ENCODE data around the gene TBC1D32. TPM values are rescaled to one million over a fixed set of nuclear protein-coding genes. Genes with fewer than 3 reads are reported as not detected.
A peak's percentile ranks its signal among the peaks of the same experiment; 100 is the strongest.
"Not testable (repeated sequence)": the region's sequence is repeated elsewhere in the genome, so short reads cannot be mapped to it uniquely, and the experiment has no call there.

The TBC1D32 gene
- total RNA-seq, 1 experiment from 2014 or later: 5.4 TPM

DNA sequence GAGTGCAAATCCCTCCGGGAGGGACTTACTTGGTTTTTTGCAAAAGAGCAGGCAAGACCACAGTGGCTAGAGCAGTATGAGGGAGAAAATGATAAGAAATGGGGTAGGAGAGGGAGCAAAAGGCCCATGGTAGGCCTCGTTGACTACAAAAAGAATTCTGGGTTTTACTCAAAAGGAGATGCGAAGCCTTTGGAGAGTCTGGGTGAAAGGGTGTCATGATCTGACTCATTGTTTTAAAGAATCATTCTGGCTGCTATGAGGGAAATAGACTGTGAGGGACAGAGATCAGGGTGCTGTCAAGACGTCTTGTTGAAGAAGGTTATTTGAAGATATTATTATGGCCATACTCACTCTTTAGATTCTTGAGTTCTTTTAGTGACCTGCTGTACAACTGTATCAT lies 13.0 kb downstream of the TBC1D32 start:
- DNase-seq (ENCODE audit: low read depth): no peak

DNA sequence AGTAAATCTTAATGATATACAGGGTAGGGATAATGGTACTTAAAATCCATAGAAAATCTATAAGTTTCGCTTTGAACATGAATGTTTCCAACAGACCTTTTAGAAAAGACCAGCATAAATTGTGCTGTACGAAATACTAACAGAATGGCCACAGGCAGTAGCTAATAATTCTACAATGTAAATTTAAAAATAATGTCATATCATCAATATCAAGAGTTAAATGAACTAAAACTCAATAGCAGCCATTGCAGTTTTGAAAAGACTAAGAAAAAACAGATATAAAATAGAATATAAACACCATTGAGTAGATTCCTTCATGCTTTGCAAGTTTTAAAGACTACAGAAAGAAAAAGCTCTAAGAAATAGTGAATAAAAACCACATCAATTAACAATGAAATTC lies 14.7 kb downstream of the TBC1D32 start:
- DNase-seq (ENCODE audit: low read depth): no peak

DNA sequence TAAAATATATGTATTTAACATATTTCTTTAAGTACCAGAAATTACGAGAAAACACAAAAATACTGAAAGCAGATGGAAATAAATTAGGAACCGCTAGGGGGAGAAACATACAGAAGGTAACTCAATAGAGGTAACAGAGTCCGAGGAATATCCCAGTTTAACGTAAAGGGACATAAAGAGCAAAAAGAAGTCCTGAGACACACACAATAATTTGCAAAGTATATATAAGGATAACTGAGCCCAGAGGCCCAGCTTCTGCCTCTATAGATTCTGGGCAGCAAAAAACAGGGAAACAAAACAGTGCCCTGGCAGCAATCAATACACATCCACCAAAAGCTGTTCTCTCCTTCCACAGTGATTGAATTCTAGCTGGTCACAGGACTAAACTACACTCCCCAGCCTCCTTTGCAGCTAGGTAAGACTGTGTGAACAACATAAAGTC lies 15.1 kb downstream of the TBC1D32 start:
- DNase-seq (ENCODE audit: low read depth): no peak

DNA sequence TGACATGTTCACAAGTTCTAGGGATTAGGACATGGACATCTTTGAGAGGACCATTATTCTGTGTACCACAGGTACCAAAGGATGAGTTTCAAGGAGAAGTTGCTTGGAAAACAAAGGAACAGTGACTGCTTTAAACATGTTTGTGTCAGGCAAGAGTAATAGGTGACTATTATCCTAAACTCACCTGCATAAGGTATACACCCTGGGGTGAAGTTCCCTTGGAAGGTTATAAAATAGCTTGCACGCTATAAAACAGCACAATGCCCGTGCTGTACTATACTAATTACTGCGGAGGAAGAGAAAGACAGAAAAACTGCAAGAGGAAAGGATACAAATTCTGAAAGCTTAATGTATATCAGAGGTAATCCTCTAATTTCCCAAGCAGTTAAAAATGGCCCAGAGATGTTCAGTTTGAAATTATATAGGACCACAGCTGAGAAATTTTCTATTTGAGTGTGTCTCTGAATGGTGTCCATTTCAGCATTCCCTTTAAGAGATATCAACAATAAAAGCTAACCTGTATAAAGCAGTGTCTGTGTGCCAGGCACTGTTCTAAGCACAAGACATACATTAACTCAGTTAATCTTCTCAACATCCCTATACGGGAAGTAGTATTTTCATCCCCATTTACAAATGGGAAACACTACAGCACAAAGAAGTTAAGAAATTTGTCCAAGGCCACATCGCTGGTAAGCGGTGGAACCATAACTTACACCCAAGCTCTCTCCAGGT lies 19.7 kb downstream of the TBC1D32 start:
- DNase-seq (ENCODE audit: low read depth): no peak

DNA sequence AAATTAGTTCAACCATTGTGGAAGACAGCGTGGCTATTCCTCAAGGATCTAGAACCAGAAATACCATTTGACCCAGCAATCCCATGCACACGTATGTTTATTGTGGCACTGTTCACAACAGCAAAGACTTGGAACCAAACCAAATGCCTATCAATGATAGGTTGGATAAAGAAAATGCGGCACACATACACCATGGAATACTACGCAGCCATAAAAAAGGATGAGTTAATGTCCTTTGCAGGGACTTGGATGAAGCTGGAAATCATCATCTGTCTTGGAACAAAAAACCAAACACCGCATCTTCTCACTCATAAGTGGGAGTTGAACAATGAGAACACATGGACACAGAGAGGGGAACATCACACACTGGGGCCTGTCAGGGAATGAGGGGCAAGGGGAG lies 22.5 kb downstream of the TBC1D32 start:
- not testable (repeated sequence) for DNase-seq (ENCODE audit: low read depth)

DNA sequence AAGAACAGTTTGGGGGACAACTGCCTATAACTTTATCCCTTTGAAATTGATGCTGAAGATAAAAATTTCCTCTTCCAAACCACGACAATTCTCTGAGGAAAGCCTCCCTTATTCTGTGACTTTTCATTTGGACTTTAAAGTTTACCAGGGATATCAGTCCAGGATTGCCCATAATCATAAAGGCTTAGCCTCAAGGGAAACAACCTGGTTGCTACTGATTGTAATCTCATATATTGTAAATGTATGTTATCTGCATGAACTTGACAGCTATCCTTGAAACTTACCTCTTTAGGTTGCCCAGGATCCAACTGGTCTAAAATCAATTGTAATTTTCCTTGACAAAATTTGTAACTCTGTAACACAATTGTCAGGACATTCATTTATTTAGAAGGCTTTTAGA lies 23.8 kb downstream of the TBC1D32 start:
- no peak for DNase-seq (ENCODE audit: low read depth)

DNA sequence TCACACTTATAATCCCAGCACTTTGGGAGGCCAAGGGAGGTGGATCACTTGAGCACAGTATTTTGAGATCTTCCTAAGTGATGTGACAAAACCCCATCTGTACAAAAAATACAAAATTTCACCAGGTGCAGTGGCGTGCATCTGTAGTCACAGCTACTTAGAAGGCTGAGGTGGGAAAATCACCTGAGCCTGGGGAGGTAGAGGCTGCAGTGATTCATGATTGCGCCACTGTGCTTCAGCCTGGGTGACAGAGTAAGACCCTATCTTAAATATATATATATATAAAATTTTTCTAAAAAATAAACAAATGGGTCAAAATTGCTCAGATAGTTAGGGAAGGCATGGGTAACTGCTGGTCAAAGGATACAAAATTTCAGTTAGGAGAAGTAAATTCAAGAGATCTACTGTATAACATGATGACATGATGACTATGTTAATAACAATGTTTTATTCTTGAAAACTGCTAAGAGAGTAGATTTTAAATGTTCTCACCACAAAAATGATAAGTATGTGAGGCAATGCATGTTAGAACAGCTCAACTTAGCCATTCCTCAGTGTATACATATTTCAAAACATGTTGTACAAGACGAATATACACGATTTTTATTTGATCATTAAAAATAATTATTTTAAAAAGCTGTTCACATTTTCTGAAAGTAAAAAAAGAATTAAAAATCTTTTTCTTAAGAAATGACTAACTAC lies 24.4 kb downstream of the TBC1D32 start:
- no peak for DNase-seq (ENCODE audit: low read depth)

DNA sequence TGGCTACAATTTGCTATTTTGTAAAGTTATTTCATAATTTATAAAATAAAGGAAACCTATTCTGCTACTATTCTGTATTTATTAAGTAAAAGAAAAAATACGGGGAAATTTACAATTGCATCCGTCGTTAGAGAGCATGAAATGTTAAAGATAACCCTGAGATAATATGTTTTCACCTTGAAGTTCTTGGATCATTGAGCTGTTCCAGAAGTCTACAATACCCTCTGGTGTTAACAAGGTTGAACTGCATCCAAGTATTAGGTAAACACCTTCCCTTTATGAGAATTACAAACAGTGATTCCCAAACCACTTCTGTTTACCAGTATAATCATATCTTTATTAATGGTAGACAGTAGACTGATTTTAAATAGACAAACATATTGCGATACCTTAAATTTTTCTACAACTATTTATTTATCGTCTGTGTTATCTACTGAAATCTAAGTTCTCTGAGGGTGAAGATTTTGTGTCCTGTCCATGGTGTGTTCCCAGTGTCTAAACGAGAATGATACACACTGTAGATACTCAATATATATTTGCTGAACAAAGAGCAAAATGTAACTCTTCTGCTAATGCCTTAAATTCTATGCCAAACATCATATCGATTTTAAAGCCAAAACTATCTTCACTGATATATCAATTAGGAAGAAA lies 28.2 kb downstream of the TBC1D32 start:
- peak; percentile 12 for DNase-seq (ENCODE audit: low read depth)

DNA sequence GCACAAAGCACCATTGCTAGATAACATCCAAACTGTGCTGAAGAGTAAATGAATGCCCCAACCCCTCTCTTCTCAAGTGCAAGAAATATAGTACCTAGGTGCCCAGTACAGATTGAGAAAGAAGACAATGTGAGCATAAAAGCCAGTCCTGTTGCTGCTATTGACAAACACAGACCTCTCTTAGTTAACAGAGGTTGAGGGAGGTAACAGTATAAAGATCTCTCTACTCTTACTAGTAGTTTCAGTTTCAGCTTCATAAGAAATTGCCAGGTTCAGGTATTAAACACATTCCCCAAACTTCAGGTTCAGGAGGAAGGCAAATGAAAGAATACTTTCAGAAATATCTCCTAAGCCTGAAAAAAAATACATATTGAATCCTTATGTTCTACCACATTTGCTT lies 31.4 kb downstream of the TBC1D32 start:
- no peak for DNase-seq (ENCODE audit: low read depth)

DNA sequence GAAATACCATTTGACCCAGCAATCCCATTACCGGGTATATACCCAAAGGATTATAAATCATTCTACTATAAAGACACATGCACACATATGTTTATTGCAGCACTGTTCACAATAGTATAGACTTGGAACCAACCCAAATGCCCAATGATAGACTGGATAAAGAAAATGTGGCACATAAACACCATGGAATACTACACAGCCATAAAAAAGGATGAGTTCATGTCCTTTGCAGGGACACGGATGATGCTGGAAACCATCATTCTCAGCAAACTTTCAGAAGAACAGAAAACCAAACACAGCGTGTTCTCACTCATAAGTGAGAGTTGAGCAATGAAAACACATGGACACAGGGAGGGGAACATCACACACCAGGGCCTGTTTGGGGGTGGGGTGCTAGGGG lies 33.1 kb downstream of the TBC1D32 start:
- not testable (repeated sequence) for DNase-seq (ENCODE audit: low read depth)

DNA sequence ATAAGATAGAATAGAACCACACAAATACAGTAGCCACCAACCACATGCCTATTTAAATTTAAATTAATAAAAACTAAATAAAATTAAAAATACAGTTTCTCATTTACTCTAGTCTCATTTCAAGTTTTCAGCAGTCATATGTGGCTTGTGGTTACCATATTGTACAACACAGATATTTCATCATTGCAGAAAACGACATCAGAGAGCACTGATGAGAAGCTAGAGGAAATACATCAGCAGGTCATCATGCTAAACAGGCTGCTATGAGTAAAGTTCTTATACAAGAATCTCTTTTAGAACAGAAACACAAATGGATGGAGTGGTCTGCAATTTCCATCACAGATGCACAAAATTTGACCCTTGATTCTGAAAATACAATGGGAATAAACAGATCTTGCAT lies 36.6 kb downstream of the TBC1D32 start:
- DNase-seq (ENCODE audit: low read depth): no peak

DNA sequence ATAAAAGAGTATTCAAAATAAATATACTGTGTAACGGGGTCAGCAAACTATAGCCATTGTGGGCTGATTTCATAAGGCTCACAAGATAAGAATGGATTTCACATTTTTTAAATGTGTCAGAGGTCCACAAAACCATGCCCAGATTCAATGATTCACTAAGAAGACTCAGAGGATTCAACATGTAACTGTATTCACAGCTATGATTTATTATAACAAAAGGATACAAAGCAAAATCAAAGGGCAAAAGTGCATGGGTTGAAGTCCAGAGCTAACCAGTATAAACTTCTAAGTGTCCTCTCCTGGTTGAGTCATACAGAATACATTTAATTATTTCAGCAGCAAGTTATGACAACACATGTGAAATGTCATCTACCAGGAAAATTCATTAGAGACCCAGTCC lies 49.2 kb downstream of the TBC1D32 start:
- no peak for DNase-seq (ENCODE audit: low read depth)

DNA sequence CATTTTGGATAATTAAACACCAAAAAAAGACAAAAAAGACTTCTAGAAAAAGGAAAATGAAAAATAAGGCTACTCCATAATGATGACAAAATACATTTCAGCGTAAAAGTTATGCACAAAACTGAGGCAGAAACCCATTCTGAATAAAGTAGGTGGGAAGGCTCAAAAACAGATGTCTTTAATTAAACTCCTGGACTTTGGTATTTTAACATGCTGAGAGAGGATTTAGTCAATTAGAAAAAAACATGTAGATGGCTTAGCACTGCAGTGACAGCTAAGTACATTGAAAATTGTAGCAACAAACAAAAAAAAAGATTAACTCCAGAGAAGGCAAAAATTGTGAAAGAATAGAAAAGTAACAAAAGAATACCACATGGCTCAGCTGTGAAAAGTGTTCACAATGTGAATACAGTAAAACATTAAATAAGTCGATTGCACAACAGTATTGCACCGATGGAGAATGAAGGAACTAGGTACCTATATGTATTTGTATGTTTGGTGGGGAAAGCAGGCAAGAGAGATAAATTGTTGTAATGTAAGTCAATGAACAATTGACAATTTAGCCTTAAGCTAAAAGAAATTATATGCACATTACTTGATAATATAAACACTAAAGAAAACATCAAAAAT lies 59.5 kb downstream of the TBC1D32 start:
- no peak for DNase-seq (ENCODE audit: low read depth)

DNA sequence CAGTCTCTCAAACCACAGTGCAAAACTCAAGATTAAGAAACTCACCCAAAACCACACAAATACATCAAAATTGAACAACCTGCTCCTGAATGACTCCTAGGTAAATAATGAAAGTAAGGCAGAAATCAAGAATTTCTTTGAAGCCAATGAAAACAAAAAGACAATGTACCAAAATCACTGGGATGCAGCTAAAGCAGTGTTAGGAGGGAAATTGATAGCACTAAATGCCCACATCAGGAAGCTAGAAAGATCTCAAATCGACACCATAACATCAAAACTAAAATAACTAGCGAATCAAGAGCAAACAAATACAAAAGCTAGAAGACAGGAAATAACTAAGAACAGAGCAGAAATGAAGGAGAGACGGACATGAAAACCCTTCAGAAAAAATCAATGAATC lies 70.5 kb downstream of the TBC1D32 start:
- DNase-seq (ENCODE audit: low read depth): no peak

DNA sequence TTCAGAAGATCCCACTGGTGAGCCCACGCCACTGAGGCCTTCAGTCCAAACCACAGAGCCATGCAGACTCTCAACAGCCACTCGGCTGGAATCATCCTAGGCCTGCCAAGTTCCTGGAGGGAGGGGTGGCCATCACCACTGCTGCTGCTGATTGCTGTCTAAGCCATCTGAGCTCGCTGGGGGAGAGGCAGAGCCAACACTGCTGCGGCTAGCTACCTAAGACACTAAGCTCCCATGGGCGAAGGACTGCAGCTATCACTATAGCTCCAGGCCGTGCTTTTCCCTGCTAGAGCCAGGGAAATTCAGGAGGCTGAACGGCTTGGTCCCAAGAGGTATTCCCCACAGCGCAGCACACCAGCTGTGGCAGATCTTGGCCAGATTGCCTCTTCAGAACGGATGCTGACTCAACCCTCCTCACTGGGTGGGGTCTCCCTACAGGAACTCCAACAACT lies 73.6 kb downstream of the TBC1D32 start:
- peak; percentile 89 for DNase-seq (ENCODE audit: low read depth)

DNA sequence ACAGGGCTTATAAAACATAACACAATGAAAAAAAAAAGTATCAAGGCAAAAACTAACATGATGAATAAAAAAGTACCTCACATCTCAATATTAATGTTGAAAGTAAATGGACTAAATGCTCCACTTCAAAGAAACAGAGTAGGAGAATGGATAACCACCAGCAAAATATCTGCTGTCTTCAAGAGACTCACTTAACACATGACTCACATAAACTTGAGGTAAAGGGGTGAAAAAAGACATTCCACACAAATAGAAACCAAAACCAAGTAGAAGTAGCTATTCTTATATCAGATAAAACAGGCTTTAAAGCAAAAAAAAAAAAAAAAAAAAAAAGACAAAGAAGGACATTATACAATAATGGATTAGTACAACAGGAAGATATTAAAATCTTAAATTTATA lies 86.9 kb downstream of the TBC1D32 start:
- no peak for DNase-seq (ENCODE audit: low read depth)

DNA sequence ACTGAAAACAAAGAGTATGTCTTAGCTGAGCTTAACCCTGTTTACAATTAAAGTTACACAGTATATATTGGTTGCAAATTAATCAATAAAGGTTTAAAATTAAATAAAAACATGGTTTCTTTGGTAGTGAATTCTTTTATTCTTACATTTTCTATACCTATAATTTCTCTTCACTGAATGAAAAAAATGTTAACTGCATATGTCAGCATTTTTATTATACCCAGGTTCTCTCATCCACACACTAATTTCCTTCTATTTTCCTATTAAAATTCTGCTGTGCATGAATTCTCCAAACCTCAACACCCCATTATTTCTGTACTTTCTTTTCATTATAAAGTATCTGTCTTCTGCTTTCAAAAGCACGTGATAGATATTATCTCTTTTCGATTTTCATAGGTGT lies 91.9 kb downstream of the TBC1D32 start:
- DNase-seq (ENCODE audit: low read depth): no peak

DNA sequence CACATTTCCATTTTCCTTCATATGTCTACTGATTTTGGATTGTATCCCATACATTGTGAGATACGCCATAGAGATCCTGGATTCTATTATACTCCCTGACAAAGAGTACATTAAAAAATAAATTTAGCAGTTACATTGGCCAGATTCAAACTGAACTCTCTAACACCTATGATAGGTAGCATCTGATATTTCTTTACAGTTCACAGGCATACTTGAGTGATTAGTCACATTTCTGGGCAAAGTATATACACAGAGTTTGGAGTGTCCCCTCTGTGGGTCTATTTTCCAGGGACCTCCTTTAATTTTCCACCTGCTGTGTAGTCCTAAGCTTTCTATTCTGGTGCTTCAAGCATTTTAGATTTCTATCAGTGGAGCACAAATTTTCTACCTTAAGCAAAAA lies 96.4 kb downstream of the TBC1D32 start:
- DNase-seq (ENCODE audit: low read depth): no peak

DNA sequence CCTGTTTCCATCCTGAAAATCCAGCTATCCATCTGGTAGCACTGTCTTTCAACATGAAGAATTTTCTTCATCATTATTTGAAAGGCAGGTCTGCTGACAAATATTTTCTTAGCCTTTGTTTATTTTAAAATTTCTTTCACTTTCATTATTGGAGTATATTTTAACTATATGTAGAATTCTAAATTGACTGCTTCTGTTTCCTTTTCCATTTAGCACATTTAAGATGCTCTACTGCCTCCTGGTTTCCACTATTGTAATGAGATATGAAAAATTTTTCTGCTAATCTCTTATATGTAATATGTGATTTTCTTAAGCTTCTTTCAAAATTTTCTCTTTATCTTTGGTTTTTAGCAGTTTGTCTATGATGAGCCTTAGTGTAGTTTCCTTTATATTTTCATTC lies 97.3 kb downstream of the TBC1D32 start:
- no peak for DNase-seq (ENCODE audit: low read depth)

DNA sequence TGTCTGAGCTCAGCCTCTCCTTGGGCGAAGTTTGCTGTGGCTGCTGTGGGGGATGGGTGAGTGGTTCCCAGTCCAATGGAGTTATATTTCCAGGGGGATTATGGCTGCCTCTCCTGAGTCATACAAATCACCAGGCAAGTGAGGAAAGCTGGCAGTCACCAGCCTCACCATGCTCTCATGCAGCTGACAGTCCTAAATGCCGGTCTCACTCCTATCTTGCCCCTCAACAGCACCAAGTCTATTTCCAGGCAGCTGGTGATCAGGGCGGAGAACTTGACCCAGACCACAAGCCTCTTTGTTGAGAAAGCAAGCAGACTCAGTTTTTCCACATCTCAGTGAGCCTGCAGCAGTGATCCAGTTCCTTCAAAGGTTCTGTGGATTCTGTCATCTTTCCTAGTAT lies 98.9 kb downstream of the TBC1D32 start:
- DNase-seq (ENCODE audit: low read depth): no peak

DNA sequence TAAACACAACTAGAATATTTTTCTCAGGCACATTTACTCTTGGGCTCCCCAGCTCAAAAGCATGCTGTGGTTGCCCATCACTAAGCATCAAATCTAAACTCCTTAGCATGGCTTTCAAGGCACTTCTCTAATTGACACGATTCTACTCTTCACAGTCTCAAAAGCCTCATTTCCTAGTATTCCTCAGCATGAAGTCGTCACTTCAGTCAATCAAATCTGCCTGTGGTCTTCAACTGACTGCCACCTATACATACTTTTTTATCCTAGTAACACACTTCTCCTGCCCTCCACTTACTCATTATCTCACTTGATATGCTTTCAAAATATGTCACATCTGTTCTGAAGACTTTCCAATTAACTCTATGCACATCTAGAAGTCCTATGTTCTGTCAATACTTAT lies 110.3 kb downstream of the TBC1D32 start:
- DNase-seq (ENCODE audit: low read depth): no peak

DNA sequence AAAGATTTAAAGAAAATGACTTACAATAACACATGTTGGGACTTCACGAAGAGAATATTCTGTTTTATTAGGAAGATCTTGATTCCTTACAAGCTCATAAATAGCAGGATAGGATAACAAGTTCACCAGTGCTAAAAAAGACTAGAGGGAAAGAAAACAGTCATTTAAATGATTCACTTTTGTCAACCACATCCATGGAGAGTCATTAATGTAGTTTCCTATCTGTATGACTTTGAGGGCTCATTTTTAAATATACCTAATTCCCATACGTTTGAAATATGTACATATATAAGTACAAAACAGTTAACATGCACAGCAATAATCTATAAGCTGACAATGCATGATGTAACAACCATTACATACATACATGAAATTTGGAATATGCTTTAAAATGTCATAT lies 111.1 kb downstream of the TBC1D32 start:
- DNase-seq (ENCODE audit: low read depth): no peak

DNA sequence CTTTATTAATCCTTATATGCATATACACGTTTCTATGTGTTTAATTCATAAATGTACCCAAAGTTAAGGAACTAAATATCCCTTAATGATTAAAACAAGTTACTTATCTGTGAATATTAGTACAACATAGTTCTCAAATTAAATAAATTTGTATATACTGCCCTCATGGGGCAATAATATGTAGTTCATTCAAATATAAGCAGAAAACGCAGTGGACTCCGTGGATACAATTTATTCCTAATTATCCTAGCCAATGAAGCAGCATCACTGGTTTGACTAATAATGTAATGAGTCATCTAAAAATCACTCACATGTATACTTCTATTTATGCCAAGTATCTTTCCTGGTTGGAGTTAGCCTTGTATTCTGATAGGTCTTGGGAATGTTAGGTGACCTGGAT lies 111.6 kb downstream of the TBC1D32 start:
- DNase-seq (ENCODE audit: low read depth): no peak
